Activated CD8-positive, alpha-beta memory T cell treated with anti-CD3 and anti-CD28 coated beads, Interleukin-2, amount 10 ng/mL, durations not matched to agents 7 days and 5 days (primary cell): ENCODE data around the gene DPP6. TPM values are rescaled to one million over a fixed set of nuclear protein-coding genes. Genes with fewer than 3 reads are reported as not detected.

ENCODE experiments used
- ATAC-seq: fragments of 150-1000 bp; cut with Tn5 transposase; one replicate; pipeline ENCODE4 v1.10.0; 2021; ENCODE audit warnings: moderate library complexity
- CTCF ChIA-PET: fragments of 350-600 bp; sonication (Branson Sonifier 250); formaldehyde crosslinking; loops from one replicate; lab custom pipeline; 2021; ENCODE audit warnings: antibody characterized with exemption; lab: Charles Lee
- DNase-seq: peaks from one replicate; pipeline ENCODE4 v3.0.0-alpha.2; 2020
- H3K27ac Mint-ChIP-seq: one replicate; pipeline ENCODE4 v1.8.0; 2021; ENCODE audit warnings: mild to moderate bottlenecking, mixed read lengths
- H3K27me3 Mint-ChIP-seq: one replicate; pipeline ENCODE4 v1.8.0; 2021; ENCODE audit warnings: mixed read lengths
- H3K36me3 Mint-ChIP-seq: one replicate; pipeline ENCODE4 v1.8.0; 2021; ENCODE audit warnings: mild to moderate bottlenecking, mixed read lengths
- H3K4me1 Mint-ChIP-seq: one replicate; pipeline ENCODE4 v1.8.0; 2021; ENCODE audit warnings: mixed read lengths
- H3K4me3 Mint-ChIP-seq: one replicate; pipeline ENCODE4 v1.8.0; 2021; ENCODE audit warnings: mild to moderate bottlenecking, moderate library complexity, mixed read lengths
- H3K9me3 Mint-ChIP-seq: one replicate; pipeline ENCODE4 v1.8.0; 2022; ENCODE audit warnings: low read depth, mixed read lengths
- total RNA-seq, 2 experiments: library from RNA; stranded (reverse); gene quantifications; one replicate each; pipeline ENCODE4 v1.2.3, GENCODE V29; 2021

Gene DPP6
- total RNA-seq, 2 experiments from 2014 or later = not detected

- CTCF ChIA-PET = no interaction called here
- Mint-ChIP-seq H3K27ac (no peak overlapping the region), H3K27me3 (no peaks in the 10 kb centered on the region), H3K9me3 (no peaks in the 10 kb centered on the region), H3K4me3 (no peak overlapping the region), H3K4me1 (no peaks in the 10 kb centered on the region), H3K36me3 (no peaks in the 10 kb centered on the region)
- no peak for ATAC-seq
- DNase-seq = no peak
These were observed 752.3 kb downstream of the DPP6 start for GRCh38 chr7:154804449-154804848.

GRCh38 chr7:154812027-154812426 lies 759.8 kb downstream of the DPP6 start:
- no peak for DNase-seq
- CTCF ChIA-PET = no interaction called here
- Mint-ChIP-seq H3K9me3 (peaks cover 13% of the 10 kb centered on the region), H3K36me3 (no peaks in the 10 kb centered on the region), H3K4me3 (no peak overlapping the region), H3K27me3 (no peaks in the 10 kb centered on the region), H3K4me1 (no peaks in the 10 kb centered on the region), H3K27ac (no peak overlapping the region)
- ATAC-seq = no peak

GRCh38 chr7:154817224-154817896 lies 765.2 kb downstream of the DPP6 start:
- CTCF ChIA-PET = no interaction called here
- H3K4me1 Mint-ChIP-seq = no peaks in the 10 kb centered on the region

GRCh38 chr7:154827007-154827406 lies 774.8 kb downstream of the DPP6 start:
- H3K36me3 Mint-ChIP-seq = no peaks in the 10 kb centered on the region
- CTCF ChIA-PET = no interaction called here
- no peak for DNase-seq
- no peak overlapping the region for H3K4me3 Mint-ChIP-seq
- peaks cover 3% of the 10 kb centered on the region for H3K27me3 Mint-ChIP-seq
- H3K27ac Mint-ChIP-seq = no peak overlapping the region
- no peaks in the 10 kb centered on the region for H3K4me1 Mint-ChIP-seq
- ATAC-seq = no peak
- no peaks in the 10 kb centered on the region for H3K9me3 Mint-ChIP-seq

More at GRCh38 chr7:154817224-154817896, 765.2 kb downstream of the DPP6 start:
- H3K9me3 Mint-ChIP-seq = peaks cover 5% of the 10 kb centered on the region
- H3K36me3 Mint-ChIP-seq = no peaks in the 10 kb centered on the region
- no peak for ATAC-seq
- no peak for DNase-seq
- no peaks in the 10 kb centered on the region for H3K27me3 Mint-ChIP-seq
- H3K27ac Mint-ChIP-seq = no peak overlapping the region
- H3K4me3 Mint-ChIP-seq = no peak overlapping the region

GRCh38 chr7:154832557-154833138 lies 780.5 kb downstream of the DPP6 start:
- Mint-ChIP-seq H3K4me1 (no peaks in the 10 kb centered on the region), H3K9me3 (peaks cover 5% of the 10 kb centered on the region), H3K27me3 (peaks cover 3% of the 10 kb centered on the region), H3K27ac (no peak overlapping the region), H3K4me3 (no peak overlapping the region), H3K36me3 (no peaks in the 10 kb centered on the region)
- ATAC-seq = no peak
- no peak for DNase-seq
- CTCF ChIA-PET = no interaction called here

- DNase-seq = no peak
- Mint-ChIP-seq H3K4me3 (no peak overlapping the region), H3K27me3 (peaks cover 3% of the 10 kb centered on the region), H3K27ac (no peak overlapping the region), H3K36me3 (no peaks in the 10 kb centered on the region), H3K4me1 (no peaks in the 10 kb centered on the region), H3K9me3 (peaks cover 5% of the 10 kb centered on the region)
- CTCF ChIA-PET = no interaction called here
- no peak for ATAC-seq
These were observed 783.8 kb downstream of the DPP6 start for GRCh38 chr7:154836021-154836448.

GRCh38 chr7:154837087-154837486 lies 784.9 kb downstream of the DPP6 start:
- ATAC-seq = no peak
- no peak overlapping the region for H3K27ac Mint-ChIP-seq
- H3K36me3 Mint-ChIP-seq = no peaks in the 10 kb centered on the region
- no peaks in the 10 kb centered on the region for H3K4me1 Mint-ChIP-seq
- H3K4me3 Mint-ChIP-seq = no peak overlapping the region
- CTCF ChIA-PET = no interaction called here
- DNase-seq = no peak
- peaks cover 5% of the 10 kb centered on the region for H3K9me3 Mint-ChIP-seq
- H3K27me3 Mint-ChIP-seq = peaks cover 8% of the 10 kb centered on the region

GRCh38 chr7:154837622-154838021 lies 785.4 kb downstream of the DPP6 start:
- Mint-ChIP-seq H3K36me3 (no peaks in the 10 kb centered on the region), H3K9me3 (peaks cover 5% of the 10 kb centered on the region), H3K27me3 (peaks cover 11% of the 10 kb centered on the region), H3K4me1 (no peaks in the 10 kb centered on the region), H3K27ac (no peak overlapping the region), H3K4me3 (no peak overlapping the region)
- ATAC-seq (no peak), DNase-seq (no peak)
- CTCF ChIA-PET = no interaction called here

- H3K27me3 Mint-ChIP-seq = peaks cover 24% of the 10 kb centered on the region
- H3K27ac Mint-ChIP-seq = no peak overlapping the region
- ATAC-seq (no peak), DNase-seq (no peak)
- peaks cover 5% of the 10 kb centered on the region for H3K9me3 Mint-ChIP-seq
- CTCF ChIA-PET = no interaction called here
- H3K4me3 Mint-ChIP-seq = no peak overlapping the region
- no peaks in the 10 kb centered on the region for H3K4me1 Mint-ChIP-seq
- no peaks in the 10 kb centered on the region for H3K36me3 Mint-ChIP-seq
These were observed 787.9 kb downstream of the DPP6 start for GRCh38 chr7:154840086-154840485.

- CTCF ChIA-PET = interaction anchor here (1.2 kb wide), 1 partner anchor 72 kb away, joined by 3 read pairs; no protein-coding TSS in a partner anchor
- peaks cover 5% of the 10 kb centered on the region for H3K9me3 Mint-ChIP-seq
These were observed 789.6 kb downstream of the DPP6 start for GRCh38 chr7:154841731-154842331.

GRCh38 chr7:154842591-154842990 lies 790.4 kb downstream of the DPP6 start:
- H3K4me3 Mint-ChIP-seq = no peak overlapping the region
- H3K4me1 Mint-ChIP-seq = no peaks in the 10 kb centered on the region
- CTCF ChIA-PET = interaction anchor here (1.2 kb wide), 1 partner anchor 71 kb away, joined by 3 read pairs; no protein-coding TSS in a partner anchor
- H3K36me3 Mint-ChIP-seq = no peaks in the 10 kb centered on the region
- H3K9me3 Mint-ChIP-seq = no peaks in the 10 kb centered on the region
- no peak overlapping the region for H3K27ac Mint-ChIP-seq
- DNase-seq (no peak), ATAC-seq (no peak)
- H3K27me3 Mint-ChIP-seq = peaks cover 26% of the 10 kb centered on the region

More at GRCh38 chr7:154841731-154842331, 789.6 kb downstream of the DPP6 start:
- Mint-ChIP-seq H3K4me3 (no peak overlapping the region), H3K27me3 (peaks cover 26% of the 10 kb centered on the region), H3K36me3 (no peaks in the 10 kb centered on the region), H3K27ac (no peak overlapping the region), H3K4me1 (no peaks in the 10 kb centered on the region)
- ATAC-seq (no peak), DNase-seq (no peak)

- H3K4me3 Mint-ChIP-seq = no peak overlapping the region
- no peak for DNase-seq
- H3K27me3 Mint-ChIP-seq = peaks cover 32% of the 10 kb centered on the region
- no peak for ATAC-seq
- no peaks in the 10 kb centered on the region for H3K4me1 Mint-ChIP-seq
- H3K9me3 Mint-ChIP-seq = no peaks in the 10 kb centered on the region
- no peak overlapping the region for H3K27ac Mint-ChIP-seq
- H3K36me3 Mint-ChIP-seq = no peaks in the 10 kb centered on the region
- CTCF ChIA-PET = no interaction called here
These were observed 791.6 kb downstream of the DPP6 start for GRCh38 chr7:154843670-154844237.

GRCh38 chr7:154844499-154844898 lies 792.3 kb downstream of the DPP6 start:
- H3K4me1 Mint-ChIP-seq = no peaks in the 10 kb centered on the region
- ATAC-seq = no peak
- H3K27ac Mint-ChIP-seq = no peak overlapping the region
- H3K4me3 Mint-ChIP-seq = no peak overlapping the region
- peaks cover 35% of the 10 kb centered on the region for H3K27me3 Mint-ChIP-seq
- CTCF ChIA-PET = no interaction called here
- H3K36me3 Mint-ChIP-seq = no peaks in the 10 kb centered on the region
- no peaks in the 10 kb centered on the region for H3K9me3 Mint-ChIP-seq
- DNase-seq = no peak
